OCI-LY1 (cell line): ENCODE results near the gene MOCS3.

ENCODE experiments used
- H2AFZ ChIP-seq: fragments of 200-600 bp; sonication (generic), shearing (Covaris generic); 2 replicates; pipeline ENCODE4 v1.6.0; 2014; ENCODE audit warnings: antibody characterized with exemption, mild to moderate bottlenecking, low read length
- H3F3A ChIP-seq: fragments of 200-600 bp; sonication (generic), shearing (Covaris generic); 2 replicates; pipeline ENCODE4 v1.6.0; 2014; ENCODE audit warnings: mild to moderate bottlenecking, antibody characterized with exemption, low read length, moderate library complexity; ENCODE audit not compliant: insufficient read depth
- H3K27ac ChIP-seq: fragments of 200-600 bp; sonication (generic); 2 replicates; pipeline ENCODE4 v1.5.1; 2014; ENCODE audit warnings: low read length, mixed run types, mild to moderate bottlenecking, low read depth; ENCODE audit not compliant: poor library complexity, severe bottlenecking
- H3K27me3 ChIP-seq: fragments of 200-600 bp; sonication (generic); 2 replicates; pipeline ENCODE4 v1.6.0; 2014; ENCODE audit warnings: antibody characterized with exemption, mild to moderate bottlenecking, low read length, moderate library complexity; ENCODE audit not compliant: insufficient read depth
- H3K36me3 ChIP-seq: fragments of 200-600 bp; sonication (generic); 2 replicates; pipeline ENCODE4 v1.6.1; 2014; ENCODE audit warnings: mild to moderate bottlenecking, antibody characterized with exemption, low read length, moderate library complexity, mixed read lengths; ENCODE audit not compliant: insufficient read depth
- H3K4me1 ChIP-seq: fragments of 200-600 bp; sonication (generic); 2 replicates; pipeline ENCODE4 v1.5.1; 2014; ENCODE audit warnings: mild to moderate bottlenecking, low read length, moderate library complexity; ENCODE audit not compliant: insufficient read depth, severe bottlenecking
- H3K4me2 ChIP-seq: fragments of 200-600 bp; sonication (generic), shearing (Covaris generic); 2 replicates; pipeline ENCODE4 v1.6.1; 2014; ENCODE audit warnings: low read length
- H3K4me3 ChIP-seq: fragments of 200-600 bp; sonication (generic); 2 replicates; pipeline ENCODE4 v1.5.1; 2014; ENCODE audit warnings: low read length, low read depth, mild to moderate bottlenecking, mixed read lengths; ENCODE audit not compliant: poor library complexity, severe bottlenecking
- H3K79me2 ChIP-seq: fragments of 200-600 bp; shearing (Covaris generic); 2 replicates; pipeline ENCODE4 v1.6.1; 2016; ENCODE audit warnings: mixed run types, low read length, mixed read lengths; ENCODE audit not compliant: insufficient read depth
- H3K9ac ChIP-seq: fragments of 200-600 bp; sonication (generic), shearing (Covaris generic); 2 replicates; pipeline ENCODE4 v1.6.1; 2014; ENCODE audit warnings: mild to moderate bottlenecking, low read length, mixed read lengths
- H3K9me2 ChIP-seq: fragments of 200-600 bp; sonication (generic), shearing (Covaris generic); 2 replicates; pipeline ENCODE4 v1.6.1; 2014; ENCODE audit warnings: low read depth, mild to moderate bottlenecking, low read length, mixed read lengths
- H3K9me3 ChIP-seq: fragments of 200-600 bp; shearing (Covaris generic); 2 replicates; pipeline ENCODE4 v1.6.1; 2014; ENCODE audit warnings: low read length, mixed read lengths
- H4K20me1 ChIP-seq: fragments of 200-600 bp; sonication (generic), shearing (Covaris generic); 2 replicates; pipeline ENCODE4 v1.6.0; 2016; ENCODE audit warnings: mild to moderate bottlenecking, low read length; ENCODE audit not compliant: insufficient read depth
- CTCF ChIP-seq: fragments of 200-600 bp; sonication (generic), shearing (Covaris generic); IDR thresholded peaks from 2 replicates; pipeline ENCODE4 v1.5.1; 2017; ENCODE audit warnings: mild to moderate bottlenecking, antibody characterized with exemption, low read length, moderate library complexity, mixed read lengths
- EZH2 ChIP-seq: fragments of 200-600 bp; sonication (generic), shearing (Covaris generic); IDR thresholded peaks from 2 replicates; pipeline ENCODE4 v1.8.0; 2017; ENCODE audit warnings: borderline replicate concordance, mixed run types, mild to moderate bottlenecking, antibody characterized with exemption, low read length, moderate library complexity, mixed read lengths

The MOCS3 gene

DNA sequence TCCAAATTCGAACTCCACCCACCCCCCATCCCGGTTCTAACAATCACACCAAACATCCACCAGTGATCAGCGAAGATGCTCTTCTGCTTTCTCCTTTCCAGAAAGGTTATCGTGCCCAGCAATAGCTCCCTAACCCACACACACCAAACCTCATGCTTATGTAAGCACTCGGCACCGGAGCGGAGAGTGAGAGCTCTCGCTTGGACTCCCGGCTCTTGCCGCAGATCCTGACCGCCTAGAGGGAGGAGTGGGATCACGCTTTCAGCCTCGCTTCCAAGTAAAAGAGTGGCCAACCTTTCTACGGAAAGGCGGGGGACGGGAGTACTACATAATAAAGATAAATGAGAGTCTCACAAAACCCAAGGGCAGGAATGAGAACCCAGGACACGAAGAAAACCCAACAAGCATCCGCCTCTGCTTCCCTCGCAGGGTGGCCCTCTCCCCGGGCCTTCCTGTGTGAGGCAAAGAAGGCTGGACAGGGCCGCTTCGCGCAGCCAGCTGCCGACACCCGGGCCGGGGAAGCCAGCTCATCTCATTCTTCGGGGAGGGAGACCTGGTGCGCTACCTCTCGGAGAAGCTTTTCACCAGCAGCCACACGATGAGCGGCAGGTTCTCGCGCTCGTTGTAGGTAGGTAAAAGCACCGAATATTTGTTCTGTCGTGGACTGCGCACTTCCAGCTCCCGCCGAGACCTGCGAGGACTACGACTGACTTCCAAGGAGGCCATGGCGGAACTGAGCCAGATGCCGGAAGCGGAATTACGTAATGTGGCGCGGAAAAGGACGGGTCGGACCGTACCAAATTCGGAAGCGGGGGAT lies 612 bp upstream of the MOCS3 start, which contains the start of gene DPM1:
TSS of gene DPM1 (minus strand) at position 735 of the 817 bp plus-strand sequence. CDS start at position 726, 9 bp downstream.
- Histone ChIP-seq H3K9me3 (no peaks in the 10 kb centered on the region), H3K79me2 (peaks cover 47% of the 10 kb centered on the region), H3K27me3 (no peaks in the 10 kb centered on the region), H3K9ac (peak within 1 kb of the TSS; percentile 91), H3K36me3 (peaks cover 37% of the 10 kb centered on the region), H3K4me2 (peak within 1 kb of the TSS; percentile 98), H3K27ac (peak within 1 kb of the TSS; percentile 66), H3K9me2 (no peaks in the 10 kb centered on the region), H4K20me1 (peaks cover 5% of the 10 kb centered on the region; the same call in 1 of the 2 replicates), H3F3A (no peaks in the 10 kb centered on the region), H2AFZ (no peak within 1 kb of the TSS), H3K4me3 (peak within 1 kb of the TSS; percentile 94), H3K4me1 (peaks cover 37% of the 10 kb centered on the region)
- TF ChIP-seq CTCF (no peak), EZH2 (no peak)

- TF ChIP-seq EZH2 (no peak), CTCF (no peak)
- Histone ChIP-seq H3K4me2 (peak overlapping the region; percentile 98), H3K36me3 (peaks cover 22% of the 10 kb centered on the region), H3K4me3 (peak overlapping the region; percentile 94), H3K27ac (no peak overlapping the region), H3K9me2 (no peaks in the 10 kb centered on the region), H3K9me3 (no peaks in the 10 kb centered on the region), H4K20me1 (peaks cover 5% of the 10 kb centered on the region; the same call in 1 of the 2 replicates), H3K9ac (no peak overlapping the region; the same call in 1 of the 2 replicates), H3K79me2 (peaks cover 37% of the 10 kb centered on the region), H3F3A (no peaks in the 10 kb centered on the region), H2AFZ (no peak overlapping the region), H3K4me1 (peaks cover 37% of the 10 kb centered on the region), H3K27me3 (no peaks in the 10 kb centered on the region)
Observed at GRCh38 chr20:50959543-50960126, 1.0 kb downstream of the MOCS3 start.

DNA sequence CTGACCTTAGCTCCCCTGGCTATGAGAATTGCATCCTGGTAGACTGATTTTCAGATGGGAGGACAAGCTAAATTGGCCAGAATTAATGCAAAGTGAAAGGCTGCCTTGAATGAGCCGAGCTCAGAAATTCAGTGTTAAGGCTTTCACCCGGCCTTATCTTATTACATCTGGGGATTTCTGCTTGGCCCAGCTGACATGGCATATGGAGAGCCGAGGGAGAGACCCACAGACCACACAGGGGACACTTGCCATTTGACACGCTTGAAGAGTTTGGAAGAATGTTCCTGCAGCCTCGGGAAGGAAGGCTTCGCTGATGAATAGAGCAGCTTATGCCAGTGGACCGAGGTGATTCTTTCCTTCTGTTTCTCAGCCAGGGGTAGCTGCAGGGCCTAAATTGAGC lies 9.0 kb downstream of the MOCS3 start:
- TF ChIP-seq EZH2: no peak
- no peak for TF ChIP-seq CTCF
- Histone ChIP-seq H3K36me3 (no peaks in the 10 kb centered on the region), H3K27me3 (no peaks in the 10 kb centered on the region), H3K9me3 (no peaks in the 10 kb centered on the region), H2AFZ (no peak overlapping the region), H4K20me1 (no peaks in the 10 kb centered on the region), H3K4me1 (no peaks in the 10 kb centered on the region), H3K27ac (no peak overlapping the region), H3K4me2 (no peak overlapping the region), H3K79me2 (no peaks in the 10 kb centered on the region), H3K9ac (no peak overlapping the region), H3K9me2 (no peaks in the 10 kb centered on the region), H3F3A (no peaks in the 10 kb centered on the region), H3K4me3 (no peak overlapping the region)
